GM19395 (cell line): ENCODE measurements around the gene C1GALT1C1L.
"Not testable (repeated sequence)": the region's sequence is repeated elsewhere in the genome, so short reads cannot be mapped to it uniquely, and the experiment has no call there.

ENCODE experiments used
- ATAC-seq: cut with Tn5 transposase; IDR thresholded peaks from one replicate; pipeline ENCODE4 v1.9.1; 2021; ENCODE audit warnings: mild to moderate bottlenecking, moderate library complexity; ENCODE audit not compliant: unreplicated experiment

The C1GALT1C1L gene

DNA sequence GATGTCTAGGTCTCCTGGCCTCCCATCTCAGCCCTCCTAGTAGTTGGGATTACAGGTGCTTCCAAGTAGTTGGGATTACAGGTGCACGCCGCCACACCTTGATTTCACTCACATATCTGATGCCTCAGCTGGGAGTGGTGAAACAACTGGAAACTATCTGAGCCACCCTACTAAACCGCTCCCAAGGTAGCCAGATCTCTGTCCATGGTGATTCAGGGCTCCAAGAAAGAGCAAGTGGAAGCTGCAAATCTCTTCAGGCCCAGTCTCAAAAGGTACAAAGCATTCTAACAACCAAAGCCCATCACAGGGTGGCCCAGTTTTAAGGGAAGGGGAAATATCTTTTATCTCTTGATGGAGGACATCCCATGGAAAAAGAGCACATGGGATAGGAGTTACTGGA, 19.0 kb downstream of the C1GALT1C1L start:
- no peak for ATAC-seq

- no peak for ATAC-seq
Measured at GRCh38 chr2:43653506-43653905, 22.7 kb downstream of the C1GALT1C1L start.

- no peak for ATAC-seq
Measured at GRCh38 chr2:43648994-43649701, 27.1 kb downstream of the C1GALT1C1L start.

- ATAC-seq: no peak
Measured at GRCh38 chr2:43643680-43644079, 32.5 kb downstream of the C1GALT1C1L start.

DNA sequence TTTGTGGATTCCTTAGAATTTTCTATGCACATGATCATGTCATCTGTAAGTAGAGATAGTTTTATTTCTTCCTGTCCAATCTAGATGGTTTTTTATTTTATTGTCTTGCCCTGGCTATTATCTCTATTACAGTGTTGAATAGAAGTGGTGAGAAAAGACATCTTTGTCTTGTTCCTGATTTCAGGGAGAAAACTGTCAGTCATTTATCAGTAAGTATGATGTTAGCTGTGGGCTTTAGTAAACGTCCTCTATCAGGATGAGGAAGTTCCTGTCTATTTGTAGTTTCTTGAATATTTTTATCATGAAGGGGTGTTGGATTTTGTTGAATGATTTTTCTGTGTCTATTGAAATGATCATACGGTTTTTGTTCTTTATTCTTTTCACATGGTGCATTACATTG, 33.9 kb downstream of the C1GALT1C1L start:
- ATAC-seq: no peak

GRCh38 chr2:43637030-43637803, 39.0 kb downstream of the C1GALT1C1L start, which contains the start of gene PLEKHH2:
PLEKHH2 (plus strand) TSS chr2:43637260; CDS start chr2:43644674, 7,414 bp downstream.
- peak; percentile 100 for ATAC-seq

DNA sequence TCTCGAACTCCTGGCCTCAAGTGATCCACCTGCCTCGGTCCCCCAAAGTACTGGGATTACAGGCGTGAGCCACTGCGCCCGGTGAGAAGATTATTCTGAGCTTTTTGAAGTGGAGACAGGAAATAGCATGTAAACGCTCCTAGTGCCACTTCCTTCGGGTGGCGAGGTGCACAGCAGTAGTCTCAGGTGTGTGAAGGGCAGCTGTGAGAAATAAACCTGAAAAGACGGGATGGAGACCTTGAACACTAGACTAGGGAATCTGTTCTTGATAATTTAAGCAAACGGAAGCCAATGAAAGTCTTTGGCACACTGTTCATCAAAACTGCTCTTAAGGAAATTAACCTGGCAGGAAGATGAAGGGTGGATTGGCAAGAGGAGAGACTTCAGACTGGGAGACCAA, 39.6 kb downstream of the C1GALT1C1L start:
- peak; percentile 19 for ATAC-seq

DNA sequence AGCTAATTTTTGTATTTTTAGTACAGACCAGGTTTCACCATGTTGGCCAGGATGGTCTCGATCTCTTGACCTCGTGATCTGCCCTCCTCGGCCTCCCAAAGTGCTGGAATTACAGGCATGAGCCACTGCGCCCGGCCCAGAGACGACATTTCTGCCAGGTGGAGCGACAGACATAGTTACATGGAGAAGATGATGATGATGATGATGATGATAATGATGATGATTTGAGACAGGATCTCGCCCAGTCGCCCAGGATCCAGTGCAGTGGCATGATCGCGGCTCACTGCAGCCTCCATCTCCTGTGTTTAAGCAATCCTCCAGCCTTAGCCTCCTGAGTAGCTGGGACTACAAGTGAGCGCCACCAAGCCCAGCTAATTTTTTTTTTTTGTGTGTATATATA, 40.1 kb downstream of the C1GALT1C1L start:
- ATAC-seq: not testable (repeated sequence)

DNA sequence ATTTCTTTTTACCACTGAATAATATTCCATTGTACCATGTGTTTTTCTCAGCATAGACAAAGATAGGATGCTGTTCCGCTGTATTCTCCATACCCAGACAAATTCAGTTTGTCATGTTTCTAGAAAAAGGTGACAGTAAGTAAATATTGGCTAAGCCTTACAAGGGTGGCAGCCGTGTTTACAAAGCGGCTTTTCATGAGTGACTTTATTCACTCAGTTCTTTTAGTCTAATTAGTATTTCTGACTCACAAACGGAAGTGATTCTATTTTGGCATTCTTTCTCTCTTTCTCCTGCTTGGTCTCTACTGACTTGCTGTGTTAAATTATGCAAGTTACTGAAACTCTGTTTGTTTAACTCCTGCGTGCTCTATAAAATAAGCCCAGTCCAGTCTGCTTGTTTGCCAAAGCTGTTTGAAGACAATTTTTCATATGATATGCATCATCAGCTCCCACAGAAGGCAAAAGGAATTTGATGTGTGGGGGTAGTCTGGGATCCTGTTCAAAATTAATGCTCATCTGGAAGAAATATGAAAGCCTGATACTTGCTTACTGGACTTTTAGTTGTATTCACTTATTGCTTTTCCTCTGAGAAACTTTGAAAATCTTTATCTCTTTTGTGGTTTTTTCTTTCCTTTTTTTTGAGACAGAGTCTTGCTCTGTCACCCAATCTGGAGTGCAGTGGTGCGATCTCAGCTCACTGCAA, 41.5 kb downstream of the C1GALT1C1L start:
- ATAC-seq: no peak

DNA sequence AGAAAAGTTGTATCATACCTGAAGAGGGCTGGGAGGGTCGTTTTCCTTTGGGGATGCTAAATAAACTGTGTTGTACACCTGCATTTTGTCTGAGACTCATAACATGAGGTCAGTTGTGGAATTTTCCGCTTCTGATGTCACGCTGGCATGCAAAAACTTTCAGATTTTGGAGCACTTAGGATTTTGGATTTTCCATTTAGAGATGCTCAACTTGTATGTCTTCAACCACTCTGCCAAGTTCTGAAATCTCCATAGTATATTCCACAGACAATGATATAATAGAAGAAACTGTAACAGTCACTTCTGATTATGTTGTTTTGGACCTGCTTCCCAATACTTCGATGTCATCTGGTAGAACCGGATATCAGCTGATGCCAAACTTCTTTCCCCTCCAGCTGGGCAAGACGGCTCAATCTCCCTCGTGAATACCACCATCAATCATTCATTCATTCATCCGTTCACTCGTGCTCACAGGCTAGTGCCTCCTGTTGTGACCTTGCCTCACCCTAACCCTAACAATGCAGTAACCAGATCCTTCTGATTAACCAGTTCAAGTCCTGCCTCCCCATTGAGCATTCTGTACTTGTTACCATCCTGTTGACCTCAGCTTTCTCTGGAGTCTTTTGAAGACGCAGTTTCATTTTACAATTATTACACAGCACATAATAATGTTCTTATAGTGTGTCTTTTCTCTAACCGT, 44.5 kb downstream of the C1GALT1C1L start:
- no peak for ATAC-seq
